NCI-H524 treated with DMSO at 0.1 percent for 48 hours (cell line): Measurements from ENCODE around the gene SEL1L.
A peak's percentile ranks its signal among the peaks of the same experiment; 100 is the strongest.
"Not testable (repeated sequence)": the region's sequence is repeated elsewhere in the genome, so short reads cannot be mapped to it uniquely, and the experiment has no call there.

Source experiments
- DNase-seq: peaks from one replicate; lab custom pipeline; 2025; lab: John Stamatoyannopoulos, UW

Gene SEL1L

DNA sequence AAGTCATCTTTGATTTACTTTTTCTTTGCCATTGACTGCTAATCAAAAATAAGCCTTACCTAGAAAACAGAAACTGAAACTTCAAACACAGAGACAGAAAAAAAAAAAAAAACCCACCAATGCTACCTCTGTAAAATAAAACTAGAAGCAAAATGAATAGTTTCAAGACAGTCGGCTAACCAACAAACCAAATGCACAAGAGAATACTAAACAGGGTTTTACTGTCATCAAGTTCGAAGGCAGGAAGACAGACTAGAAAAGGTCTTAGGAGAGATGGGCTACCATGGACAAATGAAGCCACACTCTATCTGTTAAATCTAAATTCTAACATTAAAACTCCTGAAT lies 59.5 kb downstream of the SEL1L start:
- no peak for DNase-seq

DNA sequence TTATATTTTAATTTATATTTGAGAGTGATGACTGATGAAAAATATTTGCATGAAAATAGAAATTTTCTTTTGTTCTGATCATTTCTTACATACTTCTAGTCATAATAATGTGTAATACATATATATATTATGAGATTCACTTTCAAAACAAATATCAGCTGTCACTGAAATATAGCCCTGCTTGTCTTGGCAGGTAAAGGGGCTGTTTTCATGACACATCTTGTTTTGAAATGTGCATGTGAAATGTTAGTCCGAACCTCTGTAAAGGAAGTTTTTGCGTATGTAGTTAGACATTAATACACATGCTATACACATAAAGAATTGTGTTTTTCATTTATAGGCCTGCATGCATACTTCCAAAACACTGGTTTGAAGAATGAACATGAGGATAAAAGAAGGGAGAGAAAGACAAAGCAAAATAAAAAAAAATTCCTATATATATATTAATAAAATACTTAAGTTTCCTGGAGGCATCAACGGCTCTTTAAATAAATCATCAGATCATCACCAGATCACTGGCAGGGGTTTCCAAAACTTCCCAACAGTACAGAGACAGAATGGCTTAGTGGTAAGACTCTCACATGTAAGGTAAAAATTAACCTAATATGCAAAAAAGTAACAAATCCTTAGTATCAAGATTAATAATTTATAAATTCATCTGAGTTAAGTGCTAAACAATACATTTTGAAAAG lies 60.1 kb downstream of the SEL1L start:
- DNase-seq = no peak

DNA sequence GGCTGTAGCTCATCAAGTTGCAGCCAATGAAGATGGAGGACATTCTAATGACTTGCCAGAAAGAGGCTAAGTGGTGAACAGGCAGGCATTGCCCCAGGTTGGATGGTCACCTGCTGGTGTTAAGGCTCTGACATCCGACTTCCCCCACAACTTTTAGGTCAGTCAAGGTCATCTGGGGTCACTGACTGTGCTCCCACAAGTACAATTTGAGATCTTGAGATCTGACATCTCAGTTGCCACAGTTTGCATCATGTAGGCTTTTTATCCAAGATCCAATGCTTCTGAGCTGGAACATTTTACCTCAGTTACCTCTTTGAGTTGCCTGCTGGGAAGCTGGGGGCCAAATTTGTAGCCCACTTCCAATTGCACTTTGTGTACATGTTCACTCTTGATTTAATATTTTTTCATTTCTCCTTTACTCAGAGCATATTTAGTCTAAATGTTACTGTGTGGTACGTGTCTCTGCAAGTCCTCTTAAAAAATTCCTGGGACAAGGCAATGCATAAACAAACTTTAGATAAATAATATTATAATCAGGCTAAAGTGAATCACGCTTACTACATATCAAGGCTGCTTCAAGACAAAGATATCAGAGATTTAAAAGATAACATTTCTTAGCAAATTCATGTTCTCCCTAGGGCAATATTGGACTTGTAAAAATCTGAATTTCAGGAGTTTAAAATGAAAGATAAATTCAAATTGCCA lies 61.4 kb downstream of the SEL1L start:
- no peak for DNase-seq

DNA sequence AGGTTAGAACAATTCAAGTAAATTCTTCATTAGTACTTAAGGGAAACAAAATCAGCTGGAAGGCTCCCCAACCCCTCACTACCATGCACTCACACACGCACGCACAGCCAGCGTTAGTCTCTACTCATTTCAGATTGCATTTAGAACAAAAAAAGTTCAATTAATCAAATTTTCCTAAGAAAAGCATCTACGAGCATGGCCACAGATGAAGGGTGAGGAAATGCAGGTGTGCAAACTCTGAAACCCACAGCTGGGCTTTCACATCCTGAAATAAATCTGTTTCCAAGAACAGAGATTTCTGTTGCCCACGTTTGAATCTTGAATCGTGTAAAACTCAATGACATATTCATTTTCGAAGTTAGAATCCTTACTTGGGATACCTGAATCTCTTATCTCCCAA lies 62.6 kb downstream of the SEL1L start:
- DNase-seq = no peak

DNA sequence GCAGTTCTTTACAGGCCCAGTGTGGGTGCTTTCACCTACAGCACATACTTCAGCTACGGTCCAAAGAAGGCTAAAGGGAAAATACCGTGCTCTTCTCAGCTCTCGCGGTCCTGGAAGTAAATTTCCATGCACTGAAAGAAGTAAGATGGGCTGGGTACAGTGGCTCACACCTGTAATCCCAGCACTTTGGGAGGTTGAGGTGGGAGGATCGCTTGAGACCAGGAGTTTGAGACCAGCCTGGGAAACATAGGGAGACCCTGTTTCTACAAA lies 63.2 kb downstream of the SEL1L start:
- DNase-seq = not testable (repeated sequence)

DNA sequence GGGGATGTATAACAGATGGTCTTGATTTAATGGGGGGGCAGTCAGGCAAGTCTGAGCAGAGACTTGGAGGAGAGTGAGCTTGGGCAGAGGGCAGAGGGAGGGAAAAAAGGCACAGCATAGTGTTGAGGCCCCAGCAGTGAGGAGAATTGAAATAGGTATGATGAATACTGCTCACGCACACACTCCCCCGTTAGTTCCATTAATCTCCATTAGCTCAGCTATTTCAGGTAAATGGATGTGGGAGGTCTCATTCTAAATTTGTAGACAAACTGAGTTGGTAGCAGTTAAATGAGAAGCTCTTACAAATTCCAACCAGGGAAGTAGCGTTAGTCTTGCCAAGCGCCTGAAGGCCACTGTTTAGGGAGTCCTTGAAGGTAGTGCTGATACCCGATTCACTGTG lies 66.8 kb downstream of the SEL1L start:
- DNase-seq = no peak

DNA sequence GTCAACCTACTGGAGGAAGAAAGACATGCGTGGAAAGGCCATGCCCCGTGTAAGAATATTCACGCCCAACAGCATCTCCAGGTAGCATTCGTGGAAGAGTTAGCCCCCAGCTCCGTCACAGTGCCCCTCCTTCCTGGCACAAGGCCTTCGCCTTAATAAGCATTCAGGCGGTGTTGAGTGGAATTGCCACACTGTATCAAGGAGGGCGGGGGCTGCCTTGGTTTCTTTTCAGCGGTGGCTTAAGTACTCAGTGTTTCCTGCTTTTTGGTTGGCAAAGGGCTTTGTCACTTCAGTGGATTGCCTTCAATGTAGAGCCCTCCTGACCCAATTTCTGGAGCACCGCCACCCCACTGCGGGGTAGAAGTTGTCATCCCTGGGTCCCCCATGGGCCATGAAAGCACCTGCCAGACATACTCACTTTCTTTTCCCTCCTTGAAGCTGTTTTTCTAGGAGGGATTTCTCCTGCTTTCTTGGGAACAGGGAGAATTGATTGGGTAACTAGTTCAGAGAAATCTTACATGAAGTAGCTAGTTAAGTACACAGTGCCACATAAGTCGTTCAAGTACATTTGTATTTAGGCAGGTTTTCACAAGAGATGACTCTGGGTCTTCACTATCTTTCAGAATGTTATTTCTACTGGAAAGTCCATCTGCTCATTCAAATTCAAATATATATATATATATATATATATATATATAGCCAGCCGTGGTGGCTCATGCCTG lies 68.0 kb downstream of the SEL1L start:
- DNase-seq = no peak

DNA sequence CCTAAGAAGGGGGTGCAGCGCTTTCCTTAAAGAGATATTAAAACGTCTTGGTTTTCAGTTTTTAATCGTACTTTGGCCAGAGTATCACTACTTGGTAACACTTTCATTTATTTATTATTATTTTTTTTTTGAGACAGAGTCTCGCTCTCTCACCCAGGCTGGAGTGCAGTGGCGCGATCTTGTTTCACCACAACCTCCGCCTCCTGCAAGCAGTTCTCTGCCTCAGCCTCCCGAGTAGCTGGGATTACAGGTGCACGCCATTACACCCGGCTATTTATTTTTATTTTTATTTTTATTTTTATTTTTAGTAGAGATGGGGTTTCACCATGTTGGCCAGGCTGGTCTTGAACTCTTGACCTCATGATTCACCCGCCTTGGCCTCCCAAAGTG lies 68.7 kb downstream of the SEL1L start:
- DNase-seq = not testable (repeated sequence)

DNA sequence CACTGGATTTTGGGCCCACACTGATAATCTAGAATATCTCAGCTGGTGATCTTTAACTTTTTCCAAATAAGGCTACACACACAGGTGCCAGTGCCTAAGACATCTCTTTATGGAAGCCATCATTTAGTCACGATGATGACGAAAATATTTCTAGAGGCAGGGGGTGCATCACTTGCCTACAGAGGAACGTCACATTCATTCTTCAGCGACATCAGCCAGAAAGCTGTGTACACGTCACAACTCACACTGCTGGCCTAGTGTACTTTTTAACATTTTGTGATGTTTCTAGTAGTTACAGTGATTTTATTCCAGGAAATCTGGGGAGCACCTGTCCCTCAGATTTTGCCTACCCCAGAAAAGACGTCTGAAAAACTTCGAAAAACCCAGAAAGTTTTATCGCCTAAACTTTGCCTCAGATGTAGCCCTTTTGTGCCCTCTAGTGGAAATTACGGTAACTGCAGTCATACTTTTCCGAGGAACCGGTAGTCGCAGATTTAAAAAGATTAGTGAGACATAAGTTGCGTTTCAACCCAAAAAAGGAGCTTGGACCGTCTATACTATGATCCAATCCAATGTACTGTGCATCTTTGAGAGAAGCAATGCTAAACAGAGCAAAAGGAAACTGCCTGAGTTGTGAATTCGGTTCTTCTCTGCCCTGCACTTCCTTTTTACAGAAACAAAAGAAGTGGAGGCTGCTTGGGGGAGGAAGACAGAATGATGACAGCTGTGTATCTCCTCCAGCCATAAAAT lies 69.2 kb downstream of the SEL1L start:
- peak; percentile 77 for DNase-seq

DNA sequence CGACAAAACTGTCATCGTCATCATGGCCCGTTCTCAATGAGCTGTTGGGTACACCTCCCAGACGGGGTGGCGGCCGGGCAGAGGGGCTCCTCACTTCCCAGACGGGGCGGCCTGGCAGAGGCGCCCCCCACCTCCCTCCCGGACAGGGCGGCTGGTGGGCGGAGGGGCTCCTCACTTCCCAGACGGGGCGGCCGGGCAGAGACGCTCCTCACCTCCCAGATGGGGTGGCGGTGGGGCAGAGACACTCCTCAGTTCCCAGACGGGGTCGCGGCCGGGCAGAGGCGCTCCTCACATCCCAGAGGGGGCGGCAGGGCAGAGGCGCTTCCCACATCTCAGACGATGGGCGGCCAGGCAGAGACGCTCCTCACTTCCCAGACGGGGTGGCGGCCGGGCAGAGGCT lies 71.3 kb downstream of the SEL1L start:
- DNase-seq = not testable (repeated sequence)

DNA sequence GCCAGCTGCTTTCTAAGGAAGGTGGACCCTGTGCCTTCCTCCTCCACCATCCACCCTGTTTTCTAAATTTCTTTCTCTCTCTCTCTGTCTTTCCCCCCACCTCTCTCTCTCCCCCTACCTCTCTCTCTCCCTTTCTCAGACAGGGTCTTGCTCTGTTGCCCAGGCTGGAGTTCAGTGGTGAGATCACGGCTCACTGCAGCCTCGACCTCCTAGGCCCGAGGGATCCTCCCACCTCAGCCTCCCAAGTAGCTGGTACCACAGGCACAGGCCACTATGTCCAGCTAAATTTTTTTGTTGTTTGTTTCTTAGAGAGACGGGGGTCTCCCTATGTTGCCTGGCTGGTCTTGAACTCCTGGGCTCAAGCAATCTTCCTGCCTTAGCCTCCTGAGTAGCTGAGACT lies 73.7 kb downstream of the SEL1L start:
- no peak for DNase-seq

DNA sequence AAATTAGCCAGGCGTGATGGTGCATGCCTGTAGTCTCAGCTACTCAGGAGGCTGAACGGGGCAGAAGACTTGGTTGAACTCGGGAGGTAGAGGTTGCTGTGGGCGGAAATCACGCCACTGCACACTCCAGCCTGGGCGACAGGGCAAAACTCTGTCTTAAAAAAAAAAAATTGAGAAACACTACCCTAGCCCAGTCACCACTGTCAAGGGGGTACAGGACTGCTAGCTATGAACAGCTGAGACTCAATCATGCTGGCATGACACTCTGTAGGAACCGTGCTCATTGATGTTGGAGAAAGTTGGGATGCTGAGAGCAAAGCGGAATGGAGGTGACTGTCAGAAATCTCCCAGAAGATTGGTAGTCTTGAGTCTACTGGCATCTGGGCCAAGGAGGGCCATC lies 75.3 kb downstream of the SEL1L start:
- DNase-seq = no peak

DNA sequence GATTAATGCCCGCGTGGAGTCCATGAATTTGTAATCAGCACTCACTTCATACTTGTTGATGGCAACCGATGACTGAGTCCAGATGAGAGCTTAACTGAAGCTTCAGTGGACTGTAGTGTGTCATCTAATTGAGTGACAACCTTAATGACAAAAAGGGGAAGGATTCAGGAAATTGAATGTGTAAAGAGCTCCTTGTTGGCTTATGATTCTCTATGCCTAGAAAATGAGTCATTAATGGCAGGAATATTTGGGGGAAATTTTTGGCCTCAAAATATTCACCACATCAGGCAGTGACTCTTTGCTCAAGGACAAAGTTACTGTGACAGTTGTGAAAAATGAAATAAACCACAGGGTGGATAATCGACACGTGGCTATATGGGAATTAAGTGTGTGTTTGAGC lies 78.3 kb downstream of the SEL1L start:
- DNase-seq = no peak

DNA sequence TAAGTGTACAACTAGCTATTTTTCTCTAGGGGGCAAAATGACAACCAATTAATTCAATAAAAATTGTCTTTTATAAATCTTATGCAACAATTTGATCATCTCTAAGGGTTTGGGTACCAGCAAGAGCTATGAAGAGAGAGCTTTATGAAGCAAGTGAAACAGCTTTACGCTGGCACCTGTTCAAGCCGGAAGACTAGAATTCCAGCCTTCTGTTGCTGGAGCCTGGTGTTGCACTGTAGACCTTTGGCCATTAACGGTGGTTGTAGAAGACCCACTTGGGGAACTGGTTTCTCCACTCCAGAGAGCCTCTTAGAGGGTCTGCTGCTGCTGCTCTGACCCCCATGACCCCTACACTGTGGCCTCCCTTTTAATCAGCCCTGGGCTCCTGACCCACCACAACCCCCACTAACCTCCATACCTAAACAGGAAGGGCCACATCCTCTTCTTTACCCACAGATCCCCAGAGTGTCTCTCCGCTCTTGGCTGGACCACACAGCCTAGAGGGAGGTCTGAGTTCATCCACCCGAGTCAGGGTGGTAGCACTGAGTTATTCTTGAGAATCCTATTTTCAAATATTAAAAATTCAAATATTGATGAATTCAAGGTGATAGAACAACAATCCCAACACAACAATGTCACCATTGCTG lies 79.0 kb downstream of the SEL1L start:
- no peak for DNase-seq

DNA sequence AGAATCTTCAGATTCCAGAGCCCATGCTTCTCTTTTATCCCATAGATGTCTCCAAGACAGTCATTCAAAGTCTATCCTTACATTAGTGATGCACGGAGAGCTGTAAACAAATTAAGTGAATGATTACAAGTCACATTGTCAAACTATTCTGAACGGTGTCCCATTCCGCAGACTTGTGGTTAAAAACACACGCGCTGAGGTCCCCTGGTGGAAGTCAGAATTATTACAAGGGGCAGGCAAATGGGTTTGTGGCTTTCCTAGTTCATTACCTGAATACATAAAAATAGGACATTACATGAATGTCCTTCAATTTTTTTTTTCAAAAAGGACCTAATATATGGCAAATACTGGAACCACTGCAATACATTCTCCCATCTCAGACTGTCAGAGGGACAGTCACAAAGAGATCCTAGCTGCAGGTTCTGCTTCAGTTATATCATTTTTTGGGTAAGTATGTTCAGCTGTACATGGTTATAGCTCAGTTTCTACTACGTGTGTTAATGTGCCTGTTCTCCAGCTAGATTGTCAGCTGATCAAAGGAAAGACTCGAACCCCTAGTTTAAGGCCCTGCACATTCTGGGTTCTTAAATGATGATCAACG lies 80.4 kb downstream of the SEL1L start:
- peak; percentile 26 for DNase-seq

DNA sequence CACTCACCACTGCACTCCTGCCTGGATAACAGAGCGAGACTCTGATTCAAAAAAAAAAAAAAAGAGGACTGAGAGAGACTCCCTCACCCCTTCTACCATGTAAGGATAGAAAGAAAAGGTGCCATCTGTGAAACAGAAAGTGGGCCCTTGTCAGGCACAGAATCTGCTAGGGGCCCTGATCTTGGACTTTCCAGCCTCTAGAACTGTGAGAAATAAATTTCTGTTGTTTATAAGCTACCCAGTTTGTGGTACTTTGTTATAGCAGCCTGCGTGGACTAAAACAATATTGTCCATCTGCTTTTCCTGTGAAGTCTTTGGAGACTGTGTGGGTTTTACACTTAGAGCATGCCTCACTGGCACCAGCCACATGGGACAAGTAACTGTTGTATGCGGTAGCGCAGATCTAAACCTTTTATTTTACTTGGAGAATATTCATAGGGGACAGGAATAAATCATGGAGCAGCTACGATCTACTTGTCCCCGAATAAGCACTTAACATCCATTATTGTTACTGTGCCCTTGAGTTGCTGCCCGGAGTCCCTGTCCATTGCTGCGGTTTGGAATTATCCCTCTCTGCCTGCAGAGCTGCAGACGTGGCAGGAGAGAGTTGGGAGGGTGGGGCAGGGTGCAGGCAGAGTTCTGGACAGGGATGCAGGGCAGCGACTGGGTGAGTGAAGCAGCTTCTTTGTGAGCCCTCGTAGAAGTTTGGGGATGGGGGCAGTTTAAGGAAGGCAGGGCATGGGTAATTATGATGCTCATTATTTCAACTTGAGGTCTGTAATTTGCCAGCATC lies 81.1 kb downstream of the SEL1L start:
- DNase-seq = no peak

DNA sequence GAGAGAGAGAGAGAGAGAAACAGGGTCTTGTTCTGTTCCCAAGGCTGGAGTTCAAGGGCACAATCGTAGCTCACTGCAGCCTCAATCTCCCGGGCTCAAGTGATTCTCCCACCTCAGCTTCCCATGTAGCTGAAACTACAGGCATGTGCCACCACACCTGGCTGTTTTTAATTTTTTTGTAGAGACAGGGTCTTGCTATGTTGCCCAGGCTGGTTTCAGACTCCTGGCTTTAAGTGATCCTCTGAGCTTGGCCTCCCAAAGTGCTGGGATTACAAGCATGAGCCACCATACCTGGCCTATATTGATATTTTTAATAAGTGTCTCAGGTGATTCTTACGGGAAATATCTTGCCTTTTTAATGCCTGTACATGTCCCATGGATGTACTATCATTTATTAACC lies 82.7 kb downstream of the SEL1L start:
- no peak for DNase-seq

DNA sequence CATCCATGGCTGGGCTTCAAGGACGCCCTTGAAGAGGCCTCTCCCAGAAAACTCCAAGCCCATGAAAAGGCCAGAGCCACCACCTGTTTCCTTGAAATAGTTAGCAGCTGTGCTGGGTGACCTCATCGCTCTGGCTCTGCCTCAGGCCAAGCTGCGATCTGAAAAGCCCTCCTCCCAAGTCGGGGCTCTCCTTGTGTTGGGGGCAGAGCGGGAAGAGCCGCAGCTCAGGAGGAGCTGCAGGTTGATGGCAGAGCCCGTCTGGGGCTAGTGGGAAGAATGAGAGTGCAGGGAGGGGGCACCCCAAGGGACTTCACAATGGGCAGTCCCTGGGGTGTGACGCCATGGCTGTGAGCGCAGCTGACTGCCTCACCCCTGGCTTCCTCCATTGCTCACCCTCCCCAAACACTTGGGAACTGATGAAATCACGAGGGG lies 83.5 kb downstream of the SEL1L start:
- peak; percentile 97 for DNase-seq

DNA sequence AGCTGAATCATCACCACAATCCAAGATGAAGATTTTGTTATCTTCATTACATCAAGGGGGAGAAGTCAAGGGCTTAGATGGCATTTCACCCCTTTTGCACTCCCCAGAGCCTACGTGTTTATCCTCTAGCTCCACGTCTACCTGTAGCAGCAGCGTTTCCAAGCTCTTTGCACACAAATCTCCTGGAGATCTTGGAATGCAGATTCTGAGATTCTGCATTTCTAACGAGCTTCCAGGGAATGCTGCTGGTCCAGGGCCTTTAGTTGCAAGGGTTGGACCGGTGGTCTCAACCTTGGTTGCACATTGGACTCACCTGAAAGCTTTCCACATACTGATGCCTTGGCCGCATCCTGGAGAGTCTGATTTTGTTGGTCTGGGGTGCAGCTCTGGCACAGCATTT lies 84.1 kb downstream of the SEL1L start:
- no peak for DNase-seq

DNA sequence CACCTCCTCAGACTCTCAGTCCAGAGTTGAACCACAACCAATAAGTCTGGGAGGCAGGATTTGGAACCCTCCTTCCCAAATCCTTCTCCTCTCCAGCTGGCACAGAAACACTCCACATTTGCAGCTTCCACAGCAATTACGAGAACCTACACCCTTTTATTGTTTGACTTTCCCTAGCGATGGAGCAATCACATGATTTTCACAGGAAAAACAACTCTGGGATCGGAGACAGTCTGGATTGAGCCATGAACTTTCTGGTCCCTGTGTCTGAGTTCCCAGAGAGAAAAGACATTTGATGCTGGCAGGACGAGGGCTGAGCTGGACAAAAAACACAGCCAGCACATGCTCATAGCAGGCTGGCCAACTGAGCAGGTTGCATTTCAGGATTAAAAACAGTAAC lies 84.5 kb downstream of the SEL1L start:
- no peak for DNase-seq
